Measurements from ENCODE around the gene CERS4. TPM values are rescaled to one million over a fixed set of nuclear protein-coding genes. Genes with fewer than 3 reads are reported as not detected.
"Not testable (repeated sequence)": the region's sequence is repeated elsewhere in the genome, so short reads cannot be mapped to it uniquely, and the experiment has no call there.

The CERS4 gene
- total and polyA plus RNA-seq, 3 experiments from 2014 or later: 13.3 to 21.9 (median 21.5) TPM

DNA sequence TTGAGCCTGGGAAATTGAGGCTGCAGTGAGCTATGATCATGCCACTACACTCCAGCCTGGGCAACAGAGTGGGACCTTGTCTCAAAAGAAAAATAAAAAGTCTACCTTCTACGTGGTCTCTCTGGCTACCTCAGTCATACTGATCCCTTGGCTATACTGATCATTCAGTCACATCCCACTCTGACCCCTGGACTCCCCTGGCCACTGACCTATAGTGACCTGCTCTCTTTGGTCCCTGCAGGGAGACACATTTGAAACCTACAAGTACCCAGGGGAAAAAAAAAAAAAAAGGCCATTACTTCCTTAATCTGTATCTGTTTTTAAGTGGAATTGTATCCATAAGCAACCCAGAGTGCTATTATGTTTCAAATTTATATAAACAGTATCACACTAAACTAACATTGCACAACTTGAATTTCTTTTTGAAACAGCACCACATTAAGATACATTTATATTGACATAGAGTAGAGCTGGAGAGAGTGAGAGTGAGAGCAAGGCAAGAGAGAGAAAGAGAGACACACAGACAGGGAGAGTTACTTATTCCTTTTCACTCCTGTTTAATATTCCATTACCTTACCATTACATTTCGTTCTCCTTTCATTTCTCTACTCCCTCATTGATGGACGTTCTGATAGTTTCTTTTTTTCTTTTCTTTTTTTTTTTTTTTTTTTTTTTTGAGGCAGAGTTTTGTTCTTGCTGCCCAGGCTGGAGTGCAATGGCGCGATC is 23.7 kb upstream of the CERS4 start:
- H3K36me3 Mint-ChIP-seq: no peaks in the 10 kb centered on the region
- H3K9me3 Mint-ChIP-seq: no peaks in the 10 kb centered on the region
- Histone ChIP-seq H3K27me3 (ENCODE audit: insufficient read depth, low read length, poor library complexity, severe bottlenecking) (no peaks in the 10 kb centered on the region), H3K9me3 (ENCODE audit: low read length) (no peaks in the 10 kb centered on the region), H3K27ac (ENCODE audit: low read depth, low read length) (no peak overlapping the region), H3K36me3 (ENCODE audit: insufficient read depth, low read length) (no peaks in the 10 kb centered on the region), H3K4me3 (ENCODE audit: low read length) (no peak overlapping the region), H3K4me1 (ENCODE audit: insufficient read depth, low read length) (peaks cover 7% of the 10 kb centered on the region)
- POLR2A ChIA-PET: no interaction called here
- H3K4me1 Mint-ChIP-seq: peaks cover 7 to 11% (median 10%) of the 10 kb centered on the region in 3 donors
- H3K4me3 Mint-ChIP-seq: no peak overlapping the region
- DNase-seq: no peak
- peaks cover 0 to 2% of the 10 kb centered on the region in 2 donors for H3K27me3 Mint-ChIP-seq
- CTCF ChIA-PET: no interaction called here
- H3K27ac Mint-ChIP-seq: no peak overlapping the region

DNA sequence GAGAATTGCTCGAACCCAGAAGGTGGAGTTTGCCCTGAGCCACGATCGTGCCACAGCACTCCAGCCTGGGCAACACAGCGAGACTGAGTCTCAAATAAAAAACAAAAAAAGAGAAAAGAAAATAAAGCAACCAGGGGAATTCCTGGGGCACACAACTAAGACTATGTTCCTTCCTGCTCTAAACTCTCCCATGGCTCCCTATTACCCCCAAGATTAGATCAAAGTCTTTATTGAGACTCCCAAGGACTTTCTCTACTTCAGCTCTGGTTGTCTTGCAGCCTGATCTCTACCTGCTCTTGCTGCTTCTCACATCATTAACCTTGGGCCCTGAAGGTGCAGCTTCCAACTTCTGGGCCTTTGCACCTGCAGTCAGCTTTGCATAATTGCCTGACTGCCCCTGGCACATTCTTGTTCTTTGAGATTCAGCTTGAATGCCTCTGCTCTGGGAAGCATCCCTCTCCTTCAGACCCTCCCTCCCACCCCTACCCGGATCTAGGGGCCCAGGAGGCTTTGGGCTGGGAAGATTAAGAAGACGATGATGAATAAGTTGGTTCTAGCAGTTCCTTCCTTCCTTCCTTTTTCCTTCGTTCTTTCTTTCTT is 16.8 kb upstream of the CERS4 start:
- H3K9me3 ChIP-seq (ENCODE audit: low read length): no peaks in the 10 kb centered on the region
- CTCF ChIA-PET: no interaction called here
- H3K4me1 Mint-ChIP-seq: peaks cover 38 to 51% (median 48%) of the 10 kb centered on the region in 3 donors
- no peaks in the 10 kb centered on the region for H3K36me3 ChIP-seq (ENCODE audit: insufficient read depth, low read length)
- H3K4me3 ChIP-seq (ENCODE audit: low read length): no peak overlapping the region
- POLR2A ChIA-PET: interaction anchor here (0.5 kb wide), 1 partner anchor 48 kb away, joined by 4 read pairs; no protein-coding TSS in a partner anchor
- peak overlapping the region in 7 of 8 donors; percentile 59 to 97 (median 74) for H3K27ac Mint-ChIP-seq
- H3K27me3 ChIP-seq (ENCODE audit: insufficient read depth, low read length, poor library complexity, severe bottlenecking): no peaks in the 10 kb centered on the region
- no peaks in the 10 kb centered on the region for H3K9me3 Mint-ChIP-seq
- peaks cover 0 to 7% of the 10 kb centered on the region in 2 donors for H3K27me3 Mint-ChIP-seq
- H3K36me3 Mint-ChIP-seq: peaks cover 0 to 1% (median 0%) of the 10 kb centered on the region in 3 donors
- no peak for DNase-seq
- peak overlapping the region in 3 of 7 donors; percentile 0 to 43 (median 38) for H3K4me3 Mint-ChIP-seq
- H3K27ac ChIP-seq (ENCODE audit: low read depth, low read length): no peak overlapping the region
- peaks cover 30% of the 10 kb centered on the region for H3K4me1 ChIP-seq (ENCODE audit: insufficient read depth, low read length)

DNA sequence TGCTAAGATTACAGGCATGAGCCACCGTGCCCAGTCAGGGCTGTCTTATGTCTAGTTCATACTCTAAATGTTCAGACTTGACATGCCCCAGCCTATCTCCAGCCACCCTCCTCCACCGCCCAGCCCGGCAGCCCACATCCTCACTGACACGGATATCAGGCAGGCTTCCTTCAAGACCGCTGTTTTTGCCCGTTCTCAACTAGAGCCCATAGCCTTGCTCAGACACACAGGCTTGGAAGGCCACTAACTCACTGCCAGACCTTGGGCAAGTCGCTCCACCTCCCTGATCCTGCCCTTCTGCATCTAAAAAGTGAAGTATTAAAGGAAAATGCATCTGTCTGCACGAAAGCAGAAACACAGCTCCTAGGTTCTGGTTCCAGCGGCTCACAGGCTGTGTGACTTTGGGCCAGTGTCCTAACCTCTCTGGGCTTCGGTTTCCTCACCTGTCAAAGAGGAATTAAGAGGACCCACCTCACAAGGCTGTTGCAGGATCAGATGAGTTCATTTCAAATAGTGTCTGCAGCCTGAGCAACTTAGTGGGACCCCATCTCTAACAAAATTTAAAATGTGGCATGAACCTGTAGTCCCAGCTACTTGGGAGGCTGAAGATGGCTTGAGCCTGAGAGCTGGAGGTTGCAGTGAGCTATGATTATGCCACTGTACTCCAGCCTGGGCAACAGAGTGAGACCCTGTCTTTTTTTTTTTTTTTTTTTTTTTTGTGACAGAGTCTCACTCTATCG is 14.5 kb upstream of the CERS4 start:
- peak overlapping the region; percentile 63 to 91 (median 84) for H3K4me3 Mint-ChIP-seq
- Histone ChIP-seq H3K9me3 (ENCODE audit: low read length) (no peaks in the 10 kb centered on the region), H3K27me3 (ENCODE audit: insufficient read depth, low read length, poor library complexity, severe bottlenecking) (no peaks in the 10 kb centered on the region), H3K4me3 (ENCODE audit: low read length) (peak overlapping the region; percentile 8), H3K4me1 (ENCODE audit: insufficient read depth, low read length) (peaks cover 30% of the 10 kb centered on the region), H3K27ac (ENCODE audit: low read depth, low read length) (no peak overlapping the region), H3K36me3 (ENCODE audit: insufficient read depth, low read length) (no peaks in the 10 kb centered on the region)
- H3K9me3 Mint-ChIP-seq: no peaks in the 10 kb centered on the region
- peak overlapping the region; percentile 91 to 99 (median 98) for H3K27ac Mint-ChIP-seq
- peaks cover 37 to 51% (median 50%) of the 10 kb centered on the region in 3 donors for H3K4me1 Mint-ChIP-seq
- peaks cover 0 to 6% of the 10 kb centered on the region in 2 donors for H3K27me3 Mint-ChIP-seq
- ChIA-PET CTCF (interaction anchor here (0.8 to 1.0 kb wide), 3 partner anchors 13 to 192 kb away, joined by 3 to 4 read pairs (median 3); no protein-coding TSS in a partner anchor), POLR2A (interaction anchor here (0.6 to 1.5 kb wide), 6 partner anchors 12 to 251 kb away, joined by 3 to 10 read pairs (median 4); partner anchors contain the start of gene CERS4)
- peak; percentile 24 to 76 (median 47) for DNase-seq
- H3K36me3 Mint-ChIP-seq: peaks cover 0 to 1% (median 0%) of the 10 kb centered on the region in 3 donors

DNA sequence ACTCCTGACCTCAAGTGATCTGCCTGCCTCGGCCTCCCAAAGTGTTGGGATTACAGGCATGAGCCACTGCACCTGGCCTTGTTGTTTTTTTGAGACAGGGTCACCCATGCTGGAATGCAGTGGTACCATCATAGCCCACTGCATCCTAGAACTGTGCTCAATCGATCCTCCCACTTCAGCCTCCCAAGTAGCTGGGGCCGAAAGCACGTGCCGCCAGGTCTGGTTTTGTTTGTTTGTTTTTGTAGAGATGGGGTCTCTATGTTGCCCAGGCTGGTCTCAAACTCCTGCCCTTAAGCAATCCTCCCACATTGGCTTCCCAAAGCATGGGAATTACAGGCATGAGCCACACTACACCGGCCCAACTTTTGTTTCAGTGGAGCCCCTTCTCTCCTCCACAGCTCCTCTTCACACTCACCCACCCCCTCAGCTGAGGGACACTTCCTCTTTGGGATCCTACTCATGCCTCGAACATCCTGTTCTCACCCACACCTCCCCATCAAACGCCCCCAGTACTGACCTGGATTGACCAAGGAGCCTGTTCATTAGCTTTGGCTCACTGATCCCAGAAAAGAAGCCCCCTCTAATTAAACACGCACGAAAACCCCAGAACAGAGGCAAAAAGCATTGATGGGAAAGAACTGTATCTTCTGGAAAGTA is 12.8 kb upstream of the CERS4 start:
- CTCF ChIA-PET: no interaction called here
- no peak overlapping the region for H3K4me3 ChIP-seq (ENCODE audit: low read length)
- H3K36me3 ChIP-seq (ENCODE audit: insufficient read depth, low read length): no peaks in the 10 kb centered on the region
- H3K4me1 ChIP-seq (ENCODE audit: insufficient read depth, low read length): peaks cover 30% of the 10 kb centered on the region
- H3K9me3 Mint-ChIP-seq: no peaks in the 10 kb centered on the region
- H3K27ac ChIP-seq (ENCODE audit: low read depth, low read length): no peak overlapping the region
- peak overlapping the region in 5 of 7 donors; percentile 19 to 60 (median 38) for H3K4me3 Mint-ChIP-seq
- H3K27ac Mint-ChIP-seq: peak overlapping the region; percentile 17 to 88 (median 81)
- no peak for DNase-seq
- peaks cover 0 to 1% (median 0%) of the 10 kb centered on the region in 3 donors for H3K36me3 Mint-ChIP-seq
- H3K9me3 ChIP-seq (ENCODE audit: low read length): no peaks in the 10 kb centered on the region
- H3K4me1 Mint-ChIP-seq: peaks cover 37 to 50% (median 50%) of the 10 kb centered on the region in 3 donors
- no peaks in the 10 kb centered on the region for H3K27me3 ChIP-seq (ENCODE audit: insufficient read depth, low read length, poor library complexity, severe bottlenecking)
- POLR2A ChIA-PET: no interaction called here
- H3K27me3 Mint-ChIP-seq: peaks cover 0 to 6% of the 10 kb centered on the region in 2 donors

DNA sequence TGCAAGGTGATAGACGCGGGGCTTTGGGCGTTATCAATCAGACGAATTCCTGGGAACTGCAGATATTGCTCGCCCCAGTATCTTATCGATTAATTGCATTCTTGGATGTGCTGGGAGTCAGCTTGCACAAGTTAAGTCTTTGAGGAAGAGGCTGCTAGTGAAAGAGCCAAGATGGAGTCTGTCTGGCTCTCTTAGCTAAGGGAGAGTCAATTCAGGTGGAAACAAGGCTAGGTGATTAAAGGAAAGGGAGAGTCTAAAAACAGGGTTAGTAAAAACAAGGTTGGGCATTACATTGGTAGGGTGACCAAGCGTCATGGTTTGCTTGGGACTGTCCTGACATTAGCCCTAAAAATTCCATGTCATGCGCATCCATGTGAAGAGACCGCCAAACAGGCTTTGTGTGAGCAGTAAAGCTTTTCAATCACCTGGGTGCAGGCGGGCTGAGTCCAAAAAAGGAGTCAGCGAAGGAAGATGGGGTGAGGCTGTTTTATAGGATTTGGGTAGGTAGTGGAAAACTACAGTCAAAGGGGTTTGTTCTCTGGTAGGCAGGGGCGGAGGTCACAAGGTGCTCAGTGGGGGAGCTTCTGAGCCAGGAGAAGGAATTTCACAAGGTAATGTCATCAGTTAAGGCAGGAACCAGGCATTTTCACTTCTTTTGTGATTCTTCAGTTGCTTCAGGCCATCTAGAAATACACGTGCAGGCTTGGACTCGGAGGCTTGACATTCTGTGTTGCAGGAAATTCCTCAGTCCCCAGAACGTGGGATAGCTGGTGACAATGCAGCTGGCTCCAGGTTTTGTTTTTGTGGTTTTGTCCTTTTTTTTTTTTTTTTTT is 5.7 kb upstream of the CERS4 start:
- H3K4me3 ChIP-seq (ENCODE audit: low read length); H3K9me3 ChIP-seq (ENCODE audit: low read length); H3K27me3 Mint-ChIP-seq; H3K36me3 Mint-ChIP-seq; H3K9me3 Mint-ChIP-seq; CTCF ChIA-PET; H3K4me1 Mint-ChIP-seq; DNase-seq; H3K4me1 ChIP-seq (ENCODE audit: insufficient read depth, low read length); H3K36me3 ChIP-seq (ENCODE audit: insufficient read depth, low read length); H3K27ac ChIP-seq (ENCODE audit: low read depth, low read length); H3K27me3 ChIP-seq (ENCODE audit: insufficient read depth, low read length, poor library complexity, severe bottlenecking): not testable (repeated sequence)
- Mint-ChIP-seq H3K27ac (peak overlapping the region in 3 of 8 donors; percentile 12 to 73 (median 55)), H3K4me3 (peak overlapping the region in 1 of 7 donors; percentile 38)
- POLR2A ChIA-PET: interaction anchor here (0.6 kb wide), 1 partner anchor 377 kb away, joined by 3 read pairs; no protein-coding TSS in a partner anchor

DNA sequence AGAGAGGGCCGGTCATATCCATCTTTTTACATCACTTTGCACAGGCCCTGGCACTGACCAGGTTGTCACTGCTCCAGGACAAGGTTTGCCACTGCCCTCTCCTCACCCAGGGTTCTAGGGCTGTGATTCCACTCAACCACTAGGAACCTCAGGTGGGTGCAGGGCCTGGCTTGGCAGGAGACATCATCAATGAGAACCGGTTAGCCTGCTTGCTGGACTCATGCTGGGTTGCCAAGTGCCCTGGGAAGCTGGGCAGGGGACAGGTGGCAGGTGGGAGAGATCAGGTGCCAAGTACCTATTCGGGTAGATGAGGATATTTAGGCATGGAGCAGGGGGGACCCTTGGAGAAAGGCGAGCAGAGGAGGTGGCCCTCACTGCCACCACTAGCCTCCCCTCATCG is 4.2 kb upstream of the CERS4 start:
- Histone ChIP-seq H3K27ac (ENCODE audit: low read depth, low read length) (no peak overlapping the region), H3K4me1 (ENCODE audit: insufficient read depth, low read length) (peaks cover 3% of the 10 kb centered on the region), H3K27me3 (ENCODE audit: insufficient read depth, low read length, poor library complexity, severe bottlenecking) (no peaks in the 10 kb centered on the region), H3K4me3 (ENCODE audit: low read length) (no peak overlapping the region), H3K36me3 (ENCODE audit: insufficient read depth, low read length) (no peaks in the 10 kb centered on the region), H3K9me3 (ENCODE audit: low read length) (no peaks in the 10 kb centered on the region)
- no peak for DNase-seq
- peaks cover 0 to 3% (median 0%) of the 10 kb centered on the region in 3 donors for H3K36me3 Mint-ChIP-seq
- ChIA-PET CTCF (no interaction called here), POLR2A (interaction anchor here (0.6 kb wide), 1 partner anchor 26 kb away, joined by 6 read pairs; no protein-coding TSS in a partner anchor)
- H3K4me3 Mint-ChIP-seq: no peak overlapping the region
- peaks cover 0 to 1% of the 10 kb centered on the region in 2 donors for H3K27me3 Mint-ChIP-seq
- no peaks in the 10 kb centered on the region for H3K9me3 Mint-ChIP-seq
- peak overlapping the region in 1 of 8 donors; percentile 64 for H3K27ac Mint-ChIP-seq
- peaks cover 3 to 17% (median 4%) of the 10 kb centered on the region in 3 donors for H3K4me1 Mint-ChIP-seq
